CD4-positive, alpha-beta T cell (primary cell): ENCODE data around the gene PRKG1. TPM values are rescaled to one million over a fixed set of nuclear protein-coding genes. Genes with fewer than 3 reads are reported as not detected.

Experiments
- ATAC-seq: fragments of 200-7000 bp; cut with Tn5 transposase; one replicate; pipeline ENCODE4 v1.10.0; 2022; ENCODE audit warnings: mild to moderate bottlenecking; ENCODE audit not compliant: poor library complexity
- CTCF ChIA-PET: fragments of 350-600 bp; sonication (Branson Sonifier 250); formaldehyde crosslinking; loops from one replicate; lab custom pipeline; 2021; ENCODE audit warnings: antibody characterized with exemption, inconsistent platforms; lab: Charles Lee
- POLR2A ChIA-PET: fragments of 350-600 bp; sonication (Branson Sonifier 250); formaldehyde crosslinking; loops from one replicate; lab custom pipeline; 2021; ENCODE audit warnings: antibody characterized with exemption, inconsistent platforms; lab: Charles Lee
- DNase-seq, 14 experiments: peaks; one replicate each; pipeline ENCODE4 v3.0.0-alpha.2; 2013 to 2020; ENCODE audit warnings: mixed read lengths in 2 of 14
- H3K27ac ChIP-seq, 2 donors: one replicate each; pipeline versions ENCODE4 v1.5.1 to v1.7.0; 2013; ENCODE audit warnings: low read length in 2 of 2, low read depth in 1 of 2, mild to moderate bottlenecking in 1 of 2
- H3K27me3 ChIP-seq, 2 experiments: 1 replicate in 1 of 2; 2 replicates in 1 of 2; pipeline versions ENCODE4 v1.6.1 to v1.7.0; 2013; ENCODE audit warnings: low read length in 2 of 2, control low read depth in 1 of 2, mild to moderate bottlenecking in 1 of 2, moderate library complexity in 1 of 2; ENCODE audit not compliant: insufficient read depth in 2 of 2, control insufficient read depth in 1 of 2
- H3K36me3 ChIP-seq: one replicate; pipeline ENCODE4 v1.6.1; 2013; ENCODE audit warnings: low read length, control low read depth; ENCODE audit not compliant: insufficient read depth
- H3K4me1 ChIP-seq: one replicate; pipeline ENCODE4 v1.6.1; 2013; ENCODE audit warnings: low read length, control low read depth; ENCODE audit not compliant: insufficient read depth
- H3K4me3 ChIP-seq: one replicate; pipeline ENCODE4 v1.5.1; 2013; ENCODE audit warnings: mild to moderate bottlenecking, low read length, moderate library complexity
- H3K9me3 ChIP-seq, 2 experiments: 1 replicate in 1 of 2; 2 replicates in 1 of 2; pipeline versions ENCODE4 v1.6.1 to v1.7.0; 2013; ENCODE audit warnings: low read length in 2 of 2, mild to moderate bottlenecking in 2 of 2, control low read depth in 1 of 2, moderate library complexity in 1 of 2; ENCODE audit not compliant: control insufficient read depth in 1 of 2, insufficient read depth in 1 of 2
- H3K27ac Mint-ChIP-seq: one replicate; pipeline ENCODE4 v1.8.0; 2020; ENCODE audit warnings: mixed read lengths
- H3K27me3 Mint-ChIP-seq: one replicate; pipeline ENCODE4 v1.8.0; 2021; ENCODE audit warnings: mixed read lengths
- H3K36me3 Mint-ChIP-seq: one replicate; pipeline ENCODE4 v1.8.0; 2021; ENCODE audit warnings: low read depth, mixed read lengths
- H3K4me1 Mint-ChIP-seq: one replicate; pipeline ENCODE4 v1.8.0; 2021; ENCODE audit warnings: low read depth, mixed read lengths
- H3K4me3 Mint-ChIP-seq: one replicate; pipeline ENCODE4 v1.8.0; 2020; ENCODE audit warnings: mild to moderate bottlenecking, mixed read lengths
- H3K9me3 Mint-ChIP-seq: one replicate; pipeline ENCODE4 v1.8.0; 2020; ENCODE audit warnings: mixed read lengths
- CTCF ChIP-seq: fragments of 200-600 bp; IDR thresholded peaks from one replicate; pipeline ENCODE4 v1.8.0; 2022; ENCODE audit warnings: antibody characterized with exemption, mild to moderate bottlenecking
- intact Hi-C, 2 experiments: fragments of 100-400 bp; cut with DNase I in 1 of 2; cut with micrococcal nuclease in 1 of 2; formaldehyde crosslinking; loops; one replicate each; pipeline versions ENCODE4 v1.15.1 to v1.9.0; 2023 to 2025; cut with DNase I, micrococcal nuclease
- total RNA-seq, 174 experiments: library from RNA in 2 of 174; stranded (reverse) in 2 of 174; gene quantifications; one replicate each; pipeline ENCODE4 v1.2.3 and lab custom pipeline; 2021 to 2026

The PRKG1 gene
- total RNA-seq, 2 experiments from 2014 or later: 0.31 TPM; not detected in 1

DNA sequence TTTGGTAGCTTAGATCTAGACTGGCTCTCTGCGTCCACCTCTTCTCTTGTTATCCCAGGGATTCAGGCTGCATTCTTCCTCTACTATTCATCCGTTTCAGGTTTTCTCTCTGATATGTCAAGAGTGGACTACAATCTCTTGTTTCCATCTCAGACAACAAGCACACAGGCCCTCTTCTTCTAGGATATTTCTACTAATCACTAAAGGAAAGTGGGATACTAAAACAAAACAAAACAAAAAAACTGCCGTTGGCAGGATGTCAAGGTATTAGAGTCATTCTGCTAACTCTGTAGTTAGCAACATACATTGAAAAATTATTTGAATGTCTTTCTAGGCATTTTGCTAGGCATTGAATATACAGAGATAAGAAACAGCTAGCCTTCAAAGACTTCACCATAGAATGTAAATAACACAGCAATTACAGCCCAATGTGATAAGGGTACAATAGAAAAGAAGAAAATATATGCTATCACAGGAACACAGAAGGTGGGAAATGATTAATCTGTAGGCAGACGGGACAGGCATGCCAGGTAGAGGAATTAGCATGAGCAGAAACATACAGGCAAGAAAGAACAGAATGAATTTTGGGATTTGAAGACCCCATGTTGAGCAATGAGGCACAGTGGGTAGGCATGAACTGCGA, 414.6 kb downstream of the PRKG1 start:
- no peaks in the 10 kb centered on the region for H3K27me3 Mint-ChIP-seq

GRCh38 chr10:51498424-51498823, 424.1 kb downstream of the PRKG1 start:
- no peaks in the 10 kb centered on the region for H3K4me1 Mint-ChIP-seq
- H3K27ac ChIP-seq: no peak overlapping the region
- no peaks in the 10 kb centered on the region for H3K4me1 ChIP-seq
- peaks cover 3% of the 10 kb centered on the region for H3K9me3 Mint-ChIP-seq
- DNase-seq (no peak), ATAC-seq (no peak)
- TF ChIP-seq CTCF: no peak
- ChIA-PET POLR2A (no interaction called here), CTCF (no interaction called here)
- no peaks in the 10 kb centered on the region for H3K36me3 Mint-ChIP-seq
- no peaks in the 10 kb centered on the region for H3K36me3 ChIP-seq
- intact Hi-C loops: no loop called here
- H3K27ac Mint-ChIP-seq: no peak overlapping the region
- H3K9me3 ChIP-seq: peaks cover 0 to 5% of the 10 kb centered on the region in 2 experiments
- H3K4me3 ChIP-seq: no peak overlapping the region
- H3K4me3 Mint-ChIP-seq: no peak overlapping the region
- no peaks in the 10 kb centered on the region for H3K27me3 ChIP-seq
- H3K27me3 Mint-ChIP-seq: no peaks in the 10 kb centered on the region

More for the DNA sequence above, 414.6 kb downstream of the PRKG1 start:
- Histone ChIP-seq H3K27me3 (no peaks in the 10 kb centered on the region), H3K36me3 (no peaks in the 10 kb centered on the region), H3K9me3 (no peaks in the 10 kb centered on the region), H3K4me1 (no peaks in the 10 kb centered on the region), H3K27ac (no peak overlapping the region), H3K4me3 (no peak overlapping the region)
- CTCF ChIA-PET: no interaction called here
- Mint-ChIP-seq H3K4me1 (no peaks in the 10 kb centered on the region), H3K4me3 (no peak overlapping the region), H3K9me3 (no peaks in the 10 kb centered on the region), H3K27ac (no peak overlapping the region), H3K36me3 (no peaks in the 10 kb centered on the region)
- TF ChIP-seq CTCF: no peak
- POLR2A ChIA-PET: no interaction called here
- ATAC-seq (no peak), DNase-seq (no peak)
- intact Hi-C loops: no loop called here

- Mint-ChIP-seq H3K4me3 (no peak overlapping the region), H3K36me3 (no peaks in the 10 kb centered on the region), H3K27me3 (no peaks in the 10 kb centered on the region), H3K27ac (no peak overlapping the region), H3K9me3 (peaks cover 3% of the 10 kb centered on the region), H3K4me1 (no peaks in the 10 kb centered on the region)
- Histone ChIP-seq H3K27me3 (no peaks in the 10 kb centered on the region), H3K36me3 (no peaks in the 10 kb centered on the region), H3K27ac (no peak overlapping the region), H3K4me1 (no peaks in the 10 kb centered on the region), H3K9me3 (no peaks in the 10 kb centered on the region), H3K4me3 (no peak overlapping the region)
- ATAC-seq (no peak), DNase-seq (no peak)
- TF ChIP-seq CTCF: no peak
- ChIA-PET CTCF (no interaction called here), POLR2A (no interaction called here)
- intact Hi-C loops: no loop called here
These were observed 427.1 kb downstream of the PRKG1 start for GRCh38 chr10:51501396-51501795.
